ENCODE data around the gene RSRC2.

GRCh38 chr12:122458105-122459035 lies 68.4 kb downstream of the RSRC2 start:
- TF ChIP-seq POLR2AphosphoS5 (IDR thresholded peaks at IDR 0.05; ENCODE audit: low read depth, low read length) = no peak
- TF ChIP-seq POLR2A (IDR thresholded peaks at IDR 0.05; ENCODE audit: low read depth, low read length) = no peak
- no peak for TF ChIP-seq TAF1 (IDR thresholded peaks at IDR 0.05; ENCODE audit: borderline replicate concordance, low read depth, low read length)

Data from GM12892 (cell line).